Embryonic facial prominence (tissue), 1 donor: ENCODE results near the gene HMG20A.
"Not testable (repeated sequence)": the region's sequence is repeated elsewhere in the genome, so short reads cannot be mapped to it uniquely, and the experiment has no call there.

Experiments
- DNase-seq: peaks from one replicate; pipeline ENCODE4 v3.0.0-alpha.2; 2016; ENCODE audit errors: extremely low spot score

The HMG20A gene

DNA sequence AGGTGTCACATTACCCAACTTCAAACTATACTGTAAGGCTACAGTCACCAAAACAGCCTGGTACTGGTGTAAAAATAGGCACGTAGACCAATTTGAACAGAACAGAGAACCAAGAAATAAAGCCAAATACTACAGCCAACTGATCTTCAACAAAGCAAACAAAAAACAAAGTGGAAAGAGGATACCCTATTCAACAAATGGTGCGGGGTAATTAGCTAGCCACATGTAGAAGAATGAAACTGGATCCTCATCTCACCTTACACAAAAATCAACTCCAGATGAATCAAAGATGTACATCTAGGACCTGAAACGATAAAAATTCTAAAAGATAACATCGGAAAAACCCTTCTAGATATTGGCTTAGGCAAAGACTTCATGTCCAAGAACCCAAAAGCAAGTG, 13.8 kb upstream of the HMG20A start:
- DNase-seq: no peak

DNA sequence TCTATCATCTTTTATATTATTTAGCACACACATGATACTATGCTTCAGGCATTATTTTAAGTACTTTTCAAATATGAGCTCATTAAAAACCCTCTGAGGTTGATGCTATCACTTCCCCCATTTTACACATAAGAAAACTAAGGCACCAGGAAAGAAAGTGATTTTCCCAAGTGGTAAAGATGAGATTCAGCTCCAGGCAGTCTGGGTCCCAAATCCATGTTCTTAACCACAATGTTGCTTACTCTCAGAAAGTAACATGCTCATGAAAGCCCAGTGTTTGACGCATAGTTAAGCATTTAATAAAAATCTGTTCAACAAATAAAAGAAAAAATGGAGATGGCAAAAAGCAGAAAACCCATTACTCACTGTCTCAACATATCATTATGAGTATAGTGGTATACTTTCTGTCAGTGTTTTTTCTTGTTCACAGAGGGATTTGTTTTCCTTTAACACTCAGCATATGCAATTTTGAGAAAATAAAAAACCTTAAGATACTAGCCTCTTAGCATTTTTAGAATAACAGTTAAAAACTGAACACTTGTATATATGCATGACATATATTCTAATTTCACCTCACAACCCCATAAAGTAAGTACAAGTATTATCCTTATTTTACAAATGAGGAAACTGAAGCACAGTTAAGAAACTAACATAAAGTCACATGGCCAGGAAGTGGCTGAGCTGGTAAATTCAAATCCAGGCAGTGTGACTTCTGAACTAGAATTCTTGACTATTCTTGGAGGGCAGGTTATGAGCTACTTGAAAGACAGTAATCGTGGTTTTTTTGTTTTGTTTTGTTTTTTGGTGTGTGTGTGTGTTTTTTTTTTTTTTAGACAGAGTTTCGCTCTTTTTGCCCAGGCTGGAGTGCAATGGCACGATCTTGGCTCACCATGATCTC, 11.2 kb upstream of the HMG20A start:
- no peak for DNase-seq

DNA sequence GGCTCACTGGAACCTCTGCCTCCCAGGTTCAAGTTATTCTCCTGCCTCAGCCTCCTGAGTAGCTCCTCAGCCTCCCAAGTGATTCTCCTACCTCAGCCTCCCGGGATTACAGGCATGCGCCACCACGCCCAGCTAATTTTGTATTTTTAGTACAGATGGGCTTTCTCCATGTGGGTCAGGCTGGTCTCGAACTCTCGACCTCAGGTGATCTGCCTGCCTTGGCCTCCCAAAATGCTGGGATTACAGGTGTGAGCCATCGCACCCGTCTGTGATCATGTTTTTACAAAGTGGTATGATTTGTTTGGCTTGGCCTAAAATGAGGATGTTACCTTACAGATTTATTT, 10.6 kb upstream of the HMG20A start:
- not testable (repeated sequence) for DNase-seq

DNA sequence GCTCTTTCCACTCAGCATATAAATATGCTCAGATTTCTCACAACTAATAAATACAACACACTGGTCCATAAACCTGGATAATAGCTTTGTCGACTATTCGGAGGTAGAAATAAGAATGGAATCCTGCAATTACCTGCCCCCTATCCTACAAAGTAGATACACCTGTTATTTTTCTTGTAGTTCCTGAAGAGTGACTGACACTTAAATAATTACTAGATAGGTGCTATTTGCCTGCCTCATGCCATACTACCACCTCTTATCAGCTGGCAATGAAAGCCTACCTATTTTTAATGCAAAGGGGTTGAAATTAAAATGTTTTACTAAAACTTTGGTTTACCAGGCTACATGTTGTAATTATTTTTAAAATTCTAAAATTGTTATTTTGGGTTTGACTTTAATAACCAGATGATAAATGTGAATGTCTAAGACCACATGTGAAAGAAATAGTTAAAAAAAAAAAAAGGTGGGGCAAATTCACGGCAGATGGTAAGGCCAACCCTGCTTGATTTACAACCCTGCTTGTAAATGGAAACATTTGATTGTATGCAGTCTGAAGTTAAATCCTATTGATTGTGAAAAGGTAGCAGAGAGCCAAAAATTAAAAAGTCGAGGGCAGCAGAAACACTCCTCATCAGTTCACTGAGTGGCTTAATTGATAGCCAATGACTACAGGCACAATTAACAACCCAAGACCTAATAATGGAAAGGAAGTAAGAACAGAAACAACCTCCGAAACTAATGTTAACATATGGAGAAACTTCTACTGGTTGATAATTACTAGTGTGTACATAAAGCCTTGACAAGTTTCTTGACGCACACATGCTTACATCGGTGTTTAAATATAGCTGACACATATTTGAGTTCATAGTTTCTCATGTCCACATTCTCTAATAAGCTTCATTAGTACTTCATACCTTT, 9.7 kb upstream of the HMG20A start:
- DNase-seq: no peak

DNA sequence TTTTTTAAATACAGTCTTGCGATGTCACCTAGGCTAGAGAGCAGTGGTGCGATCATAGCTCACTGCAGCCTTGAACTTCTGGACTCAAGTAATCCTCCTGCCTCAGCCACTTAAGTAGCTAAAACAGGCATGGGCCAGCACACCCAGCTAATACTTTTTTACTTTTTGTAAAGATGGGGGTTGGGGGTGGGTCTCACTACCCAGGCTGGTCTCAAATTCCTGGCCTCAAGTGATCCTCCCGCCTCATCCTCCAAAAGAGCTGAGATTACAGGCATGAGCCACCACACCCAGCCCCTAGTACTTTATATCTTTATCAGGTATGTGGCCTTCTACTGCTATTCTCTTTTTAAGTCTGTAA, 9.1 kb upstream of the HMG20A start:
- no peak for DNase-seq

DNA sequence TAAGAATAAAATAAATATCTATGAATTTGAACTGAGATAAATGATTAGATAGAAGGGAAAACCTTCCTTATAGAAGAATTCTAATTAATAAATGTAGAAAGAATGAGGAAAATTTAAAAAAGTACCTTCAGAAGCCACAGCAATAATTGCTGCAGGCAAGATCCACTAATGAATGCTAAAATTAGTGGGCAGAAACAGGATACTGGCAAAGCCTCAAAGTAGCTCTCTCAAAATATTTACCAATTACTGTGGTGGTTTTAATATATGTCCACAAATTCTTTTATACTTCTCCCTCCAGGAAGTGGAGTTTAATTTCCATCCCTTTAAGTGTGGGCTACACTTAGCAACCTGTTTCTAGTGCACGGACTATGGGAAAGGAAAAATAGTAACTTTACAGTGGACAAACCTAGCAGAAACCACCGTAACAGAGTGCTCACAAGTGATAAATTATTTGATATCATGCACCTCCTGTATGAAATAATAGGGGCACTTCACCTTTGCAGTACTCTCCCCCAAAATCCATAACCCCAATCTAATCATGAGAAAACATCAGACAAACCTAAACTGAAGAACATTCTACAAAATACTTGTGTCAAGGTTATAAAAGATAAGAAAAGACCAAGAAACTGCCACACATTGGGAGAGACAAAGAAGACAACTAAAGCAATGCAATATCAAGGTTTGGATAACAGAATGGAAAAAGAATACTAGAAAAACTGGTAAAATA, 7.6 kb upstream of the HMG20A start:
- DNase-seq: no peak

DNA sequence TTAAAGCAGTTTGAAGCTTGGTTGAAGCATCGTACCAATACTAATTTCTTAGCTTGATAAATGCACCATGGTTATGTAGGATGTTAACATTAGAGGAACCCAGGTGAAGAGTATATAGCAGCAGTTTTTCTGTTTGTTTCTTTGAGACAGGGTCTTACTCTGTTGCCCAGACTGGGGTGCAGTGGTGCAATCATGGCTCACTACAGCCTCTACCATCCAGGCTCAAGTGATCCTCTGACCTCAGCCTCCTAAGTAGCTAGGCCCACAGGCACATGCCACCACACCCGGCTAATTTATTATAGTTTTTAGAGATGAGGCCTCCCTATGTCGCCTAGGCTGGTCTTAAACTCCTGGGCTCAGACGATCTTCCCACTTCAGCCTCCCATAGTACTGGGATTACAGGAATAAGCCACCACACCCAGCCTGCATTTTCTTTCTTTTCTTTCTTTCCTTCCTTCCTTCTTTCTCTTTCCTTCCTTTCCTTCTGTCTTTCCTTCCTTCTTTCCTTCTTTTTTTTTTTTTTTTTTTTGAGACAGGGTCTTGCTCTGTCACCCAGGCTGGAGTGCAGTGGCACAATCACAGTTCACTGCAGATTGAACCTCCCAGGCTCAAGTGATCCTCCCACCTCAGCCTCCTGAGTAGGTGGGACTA, 6.9 kb upstream of the HMG20A start:
- DNase-seq: no peak

DNA sequence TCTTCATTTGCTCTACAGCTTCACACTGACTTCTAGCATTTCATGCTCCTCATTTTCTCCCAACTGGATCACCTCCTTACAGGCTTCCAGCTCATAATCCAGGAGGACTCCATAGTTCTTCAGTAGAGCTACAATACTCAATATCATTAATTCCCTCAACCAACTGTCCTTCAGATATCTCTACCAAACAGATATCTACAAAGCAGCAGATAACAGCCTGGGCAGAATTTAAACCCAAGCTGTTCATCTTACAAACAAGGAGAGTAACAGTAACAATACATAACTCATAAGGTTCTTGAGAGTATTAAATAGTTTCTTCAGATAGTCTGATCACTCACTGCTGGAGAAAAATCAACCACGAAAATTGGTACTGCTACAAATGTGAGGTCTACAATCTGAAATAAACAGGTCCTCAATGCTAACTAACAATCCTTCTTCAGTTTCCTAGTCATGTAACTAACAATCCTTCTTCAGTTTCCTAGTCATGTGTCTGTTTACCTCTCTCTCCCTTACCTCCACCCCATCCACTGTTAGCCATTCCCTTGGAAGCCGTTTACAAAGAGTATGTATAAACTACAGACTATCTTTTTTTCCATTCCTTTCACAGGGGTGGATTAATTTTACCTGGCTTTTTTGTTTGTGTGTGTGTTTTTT, 5.8 kb upstream of the HMG20A start:
- DNase-seq: no peak

DNA sequence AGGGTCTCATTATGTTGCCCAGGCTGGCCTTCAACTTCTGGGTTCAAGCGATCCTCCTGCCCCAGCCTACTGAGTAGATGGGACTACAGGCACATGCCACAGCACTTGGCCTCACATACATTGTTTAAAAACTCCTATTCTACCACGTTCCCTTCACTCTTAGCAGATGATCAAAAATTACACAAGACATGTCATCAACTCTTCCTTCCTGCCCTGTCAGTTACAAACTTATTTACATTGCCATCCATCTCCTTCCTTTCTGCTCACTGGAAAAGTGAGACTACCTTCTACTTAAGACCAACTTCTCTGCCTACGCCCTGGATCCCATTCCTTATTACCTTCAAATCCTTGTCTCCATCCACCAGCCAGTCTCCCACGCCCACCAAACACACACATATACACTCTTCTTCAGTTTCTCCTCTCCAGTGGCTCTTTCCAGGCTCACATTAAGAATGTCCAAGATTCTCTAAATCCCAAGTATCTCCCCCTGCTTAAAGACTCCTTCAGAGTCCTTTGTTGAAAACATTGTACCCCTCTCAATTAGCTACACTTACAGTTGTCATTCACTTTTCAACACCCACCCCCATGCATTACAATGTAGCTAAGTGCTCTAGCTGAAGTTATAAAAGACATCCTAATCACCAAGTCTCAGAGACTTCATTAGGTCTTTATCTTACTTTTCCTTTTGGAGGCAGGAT, 5.1 kb upstream of the HMG20A start:
- DNase-seq: no peak

DNA sequence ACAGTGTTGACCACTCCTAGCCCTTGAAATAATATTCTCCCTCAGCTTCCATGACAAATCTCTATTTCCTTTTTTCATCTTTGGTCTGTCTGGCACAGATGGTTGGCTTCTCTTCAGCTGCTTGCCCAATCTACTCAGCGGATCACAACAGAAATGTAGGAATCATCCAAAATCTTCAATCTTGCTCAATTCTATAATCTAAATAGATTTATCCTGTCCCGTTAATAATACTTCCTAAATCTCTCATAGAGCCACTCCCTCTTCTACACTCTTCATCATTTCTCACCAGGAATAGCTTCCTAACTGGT, 4.6 kb upstream of the HMG20A start:
- no peak for DNase-seq

DNA sequence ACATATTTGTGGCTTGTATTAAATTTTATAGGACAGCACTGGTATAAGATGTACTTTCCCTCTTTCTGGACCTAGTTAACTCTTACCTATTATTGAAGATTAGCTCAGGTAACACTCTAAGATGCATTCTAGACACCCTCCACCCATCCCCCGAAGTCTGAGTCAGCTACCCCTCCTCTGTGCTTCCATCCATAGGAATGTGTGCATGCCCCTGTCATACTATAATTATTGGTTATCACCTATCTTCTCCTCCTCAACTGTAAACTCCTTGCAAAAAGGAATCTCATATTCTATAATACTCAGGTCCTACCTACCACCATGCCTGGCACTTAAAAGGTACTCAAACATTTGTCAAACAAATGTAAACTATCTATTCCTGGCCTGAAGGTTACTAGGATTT, 3.7 kb upstream of the HMG20A start:
- DNase-seq: no peak

DNA sequence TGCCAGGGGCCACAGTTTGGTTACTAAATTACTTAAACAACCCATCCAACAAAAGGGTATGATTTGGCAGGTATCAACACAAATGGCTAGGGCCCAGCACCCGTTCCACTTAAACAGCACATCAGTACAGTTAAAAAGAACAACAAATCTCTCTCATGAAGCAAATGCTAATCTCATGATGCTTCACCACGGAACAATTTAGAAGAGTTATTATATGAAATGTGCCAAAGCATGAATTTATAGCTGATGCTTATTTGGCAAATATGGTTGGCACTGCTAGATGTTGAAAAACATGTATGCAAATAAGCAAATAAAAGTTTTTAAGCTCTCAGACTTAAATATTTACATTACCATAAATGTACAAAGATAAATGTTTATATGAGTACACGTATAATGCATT, 3.1 kb upstream of the HMG20A start:
- DNase-seq: no peak

DNA sequence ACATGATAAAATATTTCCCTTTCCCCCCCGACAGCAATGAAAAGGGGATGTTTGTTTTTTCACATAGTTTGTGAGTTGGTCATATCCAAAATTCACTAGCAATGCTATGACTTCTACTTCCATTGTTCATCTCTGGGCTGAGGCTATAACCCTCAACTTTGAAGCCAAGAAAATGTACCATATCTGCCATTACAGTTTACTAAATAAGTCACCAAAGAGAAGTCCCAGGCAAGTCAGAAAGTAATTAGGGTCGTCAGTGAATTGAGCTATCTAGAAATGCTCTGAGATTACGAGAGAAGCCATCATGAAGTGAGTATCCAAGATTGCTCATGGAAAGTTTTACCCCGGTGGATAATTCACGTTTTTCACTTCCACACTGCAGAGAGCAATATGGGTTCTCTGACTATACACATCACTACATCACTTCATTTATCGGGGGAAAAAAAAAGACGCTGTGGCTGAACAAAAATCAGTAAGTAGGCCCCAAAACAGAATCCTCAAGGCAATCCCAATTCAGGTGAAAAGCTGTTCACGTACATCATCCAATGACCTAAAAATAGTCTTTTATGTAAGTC, 2.2 kb upstream of the HMG20A start:
- DNase-seq: no peak

DNA sequence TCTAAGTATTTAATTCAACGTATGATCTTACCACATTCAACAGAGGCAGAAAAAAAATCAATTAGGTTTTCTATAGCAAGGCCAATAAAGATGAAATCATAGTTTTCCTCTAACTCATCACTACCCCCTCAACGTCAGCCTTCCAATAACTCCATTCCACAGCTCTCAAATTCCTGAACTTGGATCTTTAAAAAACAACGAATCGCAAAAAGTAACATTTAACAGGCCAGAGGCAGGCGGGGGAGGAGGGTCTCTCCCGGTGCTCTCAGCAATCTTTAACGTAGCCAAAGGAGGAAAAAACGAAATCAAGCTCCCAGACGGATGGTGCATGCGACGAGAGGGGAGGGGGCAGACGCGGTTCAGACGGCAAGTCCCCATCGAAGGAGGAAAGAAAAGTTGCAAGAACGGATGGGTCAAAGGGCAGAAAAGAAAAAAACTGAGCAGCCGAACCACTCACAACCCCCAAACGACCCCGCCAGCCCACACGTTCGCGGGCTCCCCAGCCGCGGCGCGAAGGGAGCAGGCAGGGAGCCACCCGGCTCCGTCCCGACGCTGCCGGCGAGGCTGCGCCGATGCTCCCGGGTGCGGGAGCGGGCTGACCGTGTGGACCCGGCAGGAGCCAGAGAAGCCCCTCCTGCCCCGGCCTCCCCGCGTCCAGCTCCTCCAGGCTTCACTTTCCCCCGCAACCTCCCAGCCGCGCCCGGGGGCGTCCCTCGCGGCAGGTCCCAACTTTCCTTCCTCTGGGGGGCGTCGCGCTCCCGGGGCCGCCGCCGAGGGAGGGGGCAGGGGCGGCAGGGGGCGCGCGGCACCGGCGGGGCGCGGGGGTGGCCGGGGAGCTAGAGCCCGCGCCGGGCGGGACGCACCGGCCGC, 1.5 kb upstream of the HMG20A start:
- DNase-seq: peak; percentile 27

DNA sequence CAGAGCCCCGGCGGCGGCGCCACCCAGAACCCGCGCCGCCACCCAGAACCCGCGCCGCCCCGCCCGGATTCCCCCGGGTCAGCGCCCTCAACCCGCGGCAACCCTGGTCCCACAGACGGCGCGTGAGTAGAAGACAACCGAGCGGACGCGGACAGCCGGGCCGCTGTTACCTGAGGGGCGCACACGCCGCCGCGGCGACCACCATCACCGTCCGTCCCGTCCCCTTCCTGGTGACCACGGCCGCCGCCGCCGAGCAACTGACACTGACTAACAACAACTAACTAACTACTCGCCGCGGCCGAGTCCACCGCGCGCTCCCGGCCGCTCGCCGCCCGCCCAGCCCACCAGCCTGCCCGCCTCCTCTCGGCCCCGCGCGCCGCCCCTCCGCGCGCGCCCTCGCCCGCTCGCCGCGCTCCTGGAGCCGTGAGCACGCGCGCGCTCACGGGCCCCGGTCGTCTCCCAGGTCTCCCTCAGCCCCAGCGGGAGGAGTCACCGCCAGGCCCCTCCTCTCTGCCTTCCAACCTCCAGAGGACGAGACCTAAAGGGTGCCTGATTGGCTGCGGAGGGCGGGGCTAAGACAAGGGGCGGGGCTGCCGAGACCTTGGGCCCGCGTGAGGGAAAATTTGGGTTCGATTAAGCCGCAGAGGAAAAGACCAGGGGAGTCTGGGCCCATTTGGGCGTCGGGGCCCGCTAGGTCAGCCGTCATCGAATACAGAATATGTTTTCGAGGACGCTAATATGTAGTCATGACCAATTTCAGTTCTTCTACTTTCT, 665 bp upstream of the HMG20A start, which contains the start of gene PEAK1:
Gene PEAK1, minus strand, starts transcription at position 269 of the 774 bp plus-strand sequence. CDS start 238,178 bp downstream, outside the sequence.
- peak; percentile 97 for DNase-seq

DNA sequence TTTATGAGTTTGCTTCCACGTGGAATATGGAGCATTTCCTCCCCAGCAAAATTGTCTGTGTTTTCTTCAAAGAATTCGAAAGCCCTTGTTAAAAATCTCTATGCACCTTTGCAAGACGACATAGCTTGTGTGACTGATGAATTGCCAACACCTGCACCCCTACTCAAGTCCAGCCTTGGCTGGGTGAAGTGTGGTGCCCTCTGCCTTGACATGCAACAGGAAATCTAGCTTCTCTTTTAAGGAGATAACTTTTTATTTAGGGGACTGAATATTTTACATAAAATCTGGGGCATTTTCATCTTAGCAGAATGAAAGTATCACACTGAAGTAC, 647 bp downstream of the HMG20A start:
- no peak for DNase-seq

DNA sequence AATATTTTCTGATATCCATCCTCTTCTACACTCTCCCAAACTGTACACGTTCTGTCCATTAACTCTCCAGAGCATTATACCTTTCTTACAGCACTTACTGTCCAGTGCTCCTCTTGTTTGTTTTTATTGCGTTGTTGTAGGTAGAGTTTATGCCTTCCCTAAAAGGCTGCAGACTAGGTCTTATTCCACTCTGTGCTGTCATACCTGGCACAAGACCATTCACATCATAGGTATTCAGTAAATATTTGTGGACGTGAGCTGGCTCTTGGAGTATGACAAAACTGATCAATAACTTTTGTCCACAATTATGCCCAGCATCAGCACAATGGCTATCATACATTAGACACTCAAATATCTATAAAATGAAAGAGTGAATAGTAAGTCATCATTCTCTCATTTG, 4.4 kb downstream of the HMG20A start:
- no peak for DNase-seq

DNA sequence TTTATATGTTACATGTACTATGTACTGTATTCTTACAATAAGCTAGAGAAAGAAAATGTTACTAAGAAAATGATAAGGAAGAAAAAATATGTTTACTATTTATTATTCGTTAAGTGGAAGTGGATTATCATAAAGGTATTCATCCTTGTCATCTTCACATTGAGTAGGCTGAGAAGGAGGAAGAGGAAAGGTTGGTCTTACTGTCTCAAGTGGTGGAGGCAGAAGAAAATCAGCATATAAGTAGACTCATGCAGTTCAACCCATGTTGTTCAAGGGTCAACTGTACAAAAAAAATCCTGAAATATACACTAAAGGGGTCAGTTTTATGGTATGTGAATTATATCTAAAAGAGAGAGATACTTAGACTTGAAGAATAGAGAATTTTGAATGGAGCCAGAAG, 5.7 kb downstream of the HMG20A start:
- no peak for DNase-seq

DNA sequence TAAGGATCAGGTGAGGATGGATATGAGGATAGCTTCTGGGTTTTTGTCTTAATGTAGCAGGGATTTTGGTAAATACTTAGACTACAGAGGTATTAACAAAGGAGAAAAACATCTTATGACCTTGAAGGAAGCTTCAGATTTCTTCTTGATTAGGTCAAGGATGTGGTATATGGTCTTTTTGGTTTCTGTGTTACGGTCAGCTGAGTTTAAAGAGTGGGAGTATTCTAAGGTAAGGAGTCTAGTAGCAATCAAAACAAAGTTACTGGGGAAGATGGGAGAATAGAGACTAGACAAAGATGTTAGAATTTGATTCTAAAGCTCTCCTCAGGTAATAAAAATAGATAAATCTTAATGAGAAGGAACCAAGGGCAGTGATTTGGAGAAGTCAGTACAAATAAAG, 6.2 kb downstream of the HMG20A start:
- DNase-seq: no peak
